Measurements from ENCODE around the gene CALCOCO1.

DNA sequence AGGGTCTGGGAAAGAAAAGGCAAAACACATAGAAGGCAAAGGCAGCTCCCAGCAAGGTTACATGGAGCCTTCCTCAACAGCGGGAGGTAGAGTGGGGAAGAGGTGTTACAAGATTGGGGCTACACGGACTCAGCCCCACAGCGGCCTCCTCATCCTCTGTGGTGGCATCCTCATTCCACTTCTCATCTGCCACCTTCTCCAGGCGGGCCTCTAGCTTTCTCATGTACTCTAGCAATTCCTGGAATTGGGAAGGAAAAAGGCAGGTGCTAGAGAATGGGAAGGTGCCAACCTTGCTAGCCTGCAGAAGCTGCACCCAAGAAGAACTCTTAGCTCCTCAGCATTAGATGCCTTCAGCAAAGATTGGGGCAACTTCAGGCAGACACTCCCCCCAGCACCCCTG is 13.2 kb downstream of the CALCOCO1 start:
- TF ChIP-seq EZH2 (IDR thresholded peaks at IDR 0.05; ENCODE audit: low read depth, low read length, severe bottlenecking) (no peak), TAF1 (IDR thresholded peaks at IDR 0.05; ENCODE audit: low read depth, low read length) (no peak)
